GM18519 (cell line): ENCODE results near the gene LRRC25.
"Not testable (repeated sequence)": the region's sequence is repeated elsewhere in the genome, so short reads cannot be mapped to it uniquely, and the experiment has no call there.

Experiments
- ATAC-seq: cut with Tn5 transposase; IDR thresholded peaks from one replicate; pipeline ENCODE4 v1.9.1; 2021; ENCODE audit warnings: mild to moderate bottlenecking, moderate library complexity; ENCODE audit not compliant: unreplicated experiment, low FRiP score

The LRRC25 gene

DNA sequence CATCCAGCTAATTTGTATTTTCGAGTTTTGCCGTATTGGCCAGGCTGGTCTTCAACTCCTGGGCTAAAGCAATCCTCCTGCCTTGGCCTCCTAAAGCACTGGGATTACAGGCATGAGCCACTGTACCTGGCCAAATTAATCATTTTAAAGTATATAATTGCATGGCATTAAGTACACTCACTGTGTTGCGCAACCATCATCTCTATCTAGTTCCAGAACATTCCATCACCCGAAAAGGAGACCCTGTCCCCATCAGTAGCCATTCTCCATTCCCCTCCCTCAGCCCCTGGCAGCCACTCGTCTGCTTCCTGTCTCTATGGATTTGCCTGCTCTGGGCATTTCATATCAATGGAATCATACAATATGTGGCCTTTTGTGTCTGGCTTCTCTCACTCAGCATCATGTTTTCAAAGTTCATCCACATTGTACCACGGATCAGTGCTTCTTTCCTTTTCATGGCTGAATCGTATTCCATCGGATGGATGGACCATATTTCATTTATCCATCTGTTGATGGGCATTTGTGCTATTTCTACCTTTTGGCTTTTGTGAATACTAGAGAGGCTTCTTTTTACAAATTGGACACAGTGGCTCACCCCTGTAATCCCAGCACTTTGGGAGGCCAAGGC, 43.9 kb downstream of the LRRC25 start:
- ATAC-seq, result no peak

DNA sequence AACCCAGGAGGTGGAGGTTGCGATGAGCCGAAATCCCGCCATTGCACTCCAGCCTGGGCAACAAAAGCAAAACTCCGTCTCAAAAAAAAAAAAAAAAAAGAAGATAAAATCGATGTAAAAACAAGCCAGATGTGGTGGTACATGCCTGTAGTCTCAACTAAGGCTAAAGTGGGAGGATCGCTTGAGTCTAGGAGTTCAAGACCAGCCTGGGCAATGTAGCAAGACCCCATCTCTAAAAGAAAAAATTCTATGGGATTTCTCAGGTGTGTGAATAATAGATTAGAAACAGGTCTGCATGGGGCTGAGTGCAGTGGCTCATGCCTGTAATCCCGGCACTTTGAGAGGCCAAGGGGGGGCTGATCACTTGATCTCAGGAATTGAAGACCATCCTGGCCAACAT, 45.9 kb downstream of the LRRC25 start:
- no peak for ATAC-seq

DNA sequence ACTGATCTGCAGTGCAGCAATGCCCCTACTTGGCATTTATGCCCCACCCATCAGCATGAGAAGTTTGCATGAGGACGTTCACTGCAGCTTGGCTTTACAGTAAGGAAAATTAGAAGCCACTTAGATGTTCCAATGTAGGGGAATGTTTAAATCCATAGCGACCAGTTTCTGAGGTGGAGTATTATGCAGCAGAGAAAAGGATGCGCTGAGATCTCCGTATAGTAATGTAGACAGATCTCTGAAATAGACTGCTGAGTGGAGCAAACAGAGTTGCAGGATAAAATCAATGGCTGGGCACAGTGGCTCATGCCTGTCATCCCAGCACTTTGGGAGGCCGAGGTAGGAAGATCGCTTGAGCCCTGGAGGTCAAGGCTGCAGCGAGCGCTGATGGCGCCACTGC, 46.9 kb downstream of the LRRC25 start:
- ATAC-seq, result no peak

- ATAC-seq, result no peak
Measured at GRCh38 chr19:18349524-18350128, 47.8 kb downstream of the LRRC25 start.

- ATAC-seq, result not testable (repeated sequence)
Measured at GRCh38 chr19:18348818-18349339, 48.5 kb downstream of the LRRC25 start.

DNA sequence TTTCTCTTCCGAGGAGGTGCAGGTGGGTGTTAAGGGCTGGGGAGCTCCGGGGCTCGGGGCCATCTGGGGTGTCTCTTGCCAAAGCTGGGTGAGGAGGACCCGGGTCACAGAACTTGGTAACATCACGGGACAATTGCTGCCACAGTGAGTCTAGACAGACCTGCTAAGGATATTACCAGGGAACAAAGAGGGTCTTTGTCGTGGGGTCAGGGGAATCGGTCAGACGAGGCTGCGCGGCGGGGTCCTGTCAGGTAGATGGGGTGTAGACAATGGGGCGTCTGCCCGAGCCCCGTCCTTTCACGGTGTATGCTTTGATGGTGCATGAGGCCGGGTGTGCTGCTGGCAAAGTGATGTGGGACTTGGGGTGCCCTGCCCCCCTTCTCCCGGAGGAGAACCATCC, 49.3 kb downstream of the LRRC25 start:
- no peak for ATAC-seq

GRCh38 chr19:18346091-18346490, 51.3 kb downstream of the LRRC25 start:
- ATAC-seq, result no peak

- ATAC-seq, result no peak
Measured at GRCh38 chr19:18345296-18345695, 52.1 kb downstream of the LRRC25 start.

GRCh38 chr19:18344582-18344950, 52.9 kb downstream of the LRRC25 start:
- no peak for ATAC-seq

- no peak for ATAC-seq
Measured at GRCh38 chr19:18342090-18342632, 55.3 kb downstream of the LRRC25 start.
